NCI-H128 (cell line): ENCODE data around the gene MDH1B.

Source experiments
- DNase-seq: peaks from one replicate; lab custom pipeline; 2025; ENCODE audit not compliant: unreplicated experiment; lab: John Stamatoyannopoulos, UW

MDH1B gene

DNA sequence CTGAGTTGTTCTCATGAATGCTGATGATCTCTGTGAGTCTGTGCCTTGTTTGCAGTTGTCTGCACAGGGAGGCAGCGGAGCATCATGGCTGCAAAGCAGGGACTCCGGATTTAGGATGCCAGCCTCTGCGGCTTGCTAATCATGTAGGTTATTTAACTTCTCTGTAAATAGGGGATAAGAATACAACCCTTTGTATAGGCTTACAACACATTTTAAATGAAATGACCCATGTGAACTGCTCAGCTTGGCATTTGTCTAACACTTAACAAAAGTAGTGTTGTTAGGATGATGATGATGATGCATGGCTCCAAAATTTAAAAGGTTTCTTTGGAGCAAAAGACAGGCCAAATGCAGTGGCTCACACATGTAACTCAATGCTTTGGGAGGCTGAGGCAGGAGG lies 66.3 kb downstream of the MDH1B start:
- DNase-seq, result no peak

DNA sequence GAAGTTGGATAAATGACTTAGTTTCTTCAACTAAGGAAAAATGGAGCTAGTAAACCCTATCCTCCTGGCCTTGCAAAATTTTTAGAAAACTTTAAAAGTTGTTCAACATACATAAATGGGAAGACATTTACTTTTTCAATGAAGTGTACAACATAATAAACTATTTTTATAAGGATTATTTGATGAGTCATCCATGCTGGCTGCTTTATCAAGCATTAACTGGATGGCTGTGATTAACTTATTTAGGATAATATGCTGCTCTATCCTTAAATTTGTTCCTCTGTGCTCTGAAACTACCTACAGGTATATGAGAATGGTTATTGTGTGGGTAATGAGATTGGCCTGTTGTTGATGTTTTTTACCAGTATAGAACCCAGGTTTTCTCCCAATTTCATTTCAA lies 68.2 kb downstream of the MDH1B start:
- DNase-seq, result no peak

GRCh38 chr2:206693399-206694137 lies 71.6 kb downstream of the MDH1B start:
- DNase-seq, result no peak

DNA sequence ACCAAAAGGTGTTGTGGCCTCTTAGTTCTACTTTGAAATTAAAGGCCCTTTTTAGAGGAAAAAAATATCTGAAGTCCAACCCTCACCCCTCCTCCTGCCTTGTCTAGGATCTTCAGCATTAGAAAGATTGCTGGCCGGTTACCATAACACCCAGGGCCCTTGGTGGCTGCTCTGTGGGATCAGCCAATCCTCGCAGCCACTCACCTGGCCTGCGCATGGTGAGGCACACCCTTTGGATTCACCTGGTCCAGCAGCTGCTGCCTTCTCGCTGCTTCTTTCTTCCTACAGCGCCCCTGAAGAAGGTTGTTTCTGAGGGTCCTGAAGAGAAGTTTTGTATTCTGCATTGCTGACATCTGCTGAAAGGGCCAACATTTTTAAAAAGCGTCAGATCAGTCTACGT lies 72.2 kb downstream of the MDH1B start:
- DNase-seq, result no peak

- DNase-seq, result no peak
These were observed 76.1 kb downstream of the MDH1B start for GRCh38 chr2:206688990-206689389.

DNA sequence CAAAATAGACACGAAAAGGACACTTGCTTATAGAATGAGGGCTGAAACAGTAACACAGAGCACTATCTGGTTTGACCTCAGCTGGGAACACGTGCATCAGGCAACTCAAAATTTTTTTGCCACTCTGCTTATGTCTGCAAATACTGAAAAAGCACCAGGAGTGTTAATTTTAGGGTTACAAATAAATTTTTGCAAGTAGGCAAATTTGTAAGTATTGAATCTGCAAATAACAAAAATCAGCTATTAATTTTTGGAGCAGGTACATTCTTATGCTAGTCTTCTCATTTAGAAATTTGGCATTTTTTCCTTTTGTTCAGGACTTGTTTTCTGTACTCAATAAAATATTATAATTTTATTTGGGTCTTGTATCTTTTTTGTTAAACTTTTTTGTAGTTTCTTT lies 76.7 kb downstream of the MDH1B start:
- no peak for DNase-seq
